Uterus (tissue), 4 donors: ENCODE results near the gene ELOB. TPM values are rescaled to one million over a fixed set of nuclear protein-coding genes. Genes with fewer than 3 reads are reported as not detected.

Experiments
- DNase-seq, 2 donors: peaks; one replicate each; pipeline ENCODE4 v3.0.0-alpha.2; 2019 to 2020
- H3K27ac ChIP-seq, 2 donors: fragments of 200-600 bp; sonication (generic); 1 replicate in 1 of 2; 2 replicates in 1 of 2; pipeline ENCODE4 v1.5.1; 2016 to 2018
- H3K27me3 ChIP-seq, 2 donors: fragments of 200-600 bp; sonication (generic); one replicate each; pipeline ENCODE4 v1.5.1; 2018 to 2019; ENCODE audit warnings: control low read depth in 1 of 2
- H3K36me3 ChIP-seq, 2 donors: fragments of 200-600 bp; sonication (generic); one replicate each; pipeline ENCODE4 v1.5.1; 2019; ENCODE audit warnings: control low read depth in 1 of 2
- H3K4me1 ChIP-seq, 2 donors: fragments of 200-600 bp; sonication (generic); one replicate each; pipeline ENCODE4 v1.5.1; 2018 to 2019; ENCODE audit warnings: control low read depth in 1 of 2
- H3K4me3 ChIP-seq, 2 donors: fragments of 200-600 bp; sonication (generic); 1 replicate in 1 of 2; 2 replicates in 1 of 2; pipeline ENCODE4 v1.5.1; 2018 to 2019; ENCODE audit warnings: mild to moderate bottlenecking in 1 of 2
- H3K9me3 ChIP-seq, 2 donors: fragments of 200-600 bp; sonication (generic); one replicate each; pipeline ENCODE4 v1.5.1; 2019; ENCODE audit warnings: control low read depth in 1 of 2
- CTCF ChIP-seq, 4 experiments: fragments of 200-600 bp in 2 of 4; fragments of 450-650 bp in 2 of 4; sonication (generic) in 2 of 4; IDR thresholded peaks; one replicate each; pipeline ENCODE4 v1.5.1; 2016 to 2019; ENCODE audit warnings: antibody characterized with exemption in 4 of 4, mild to moderate bottlenecking in 2 of 4, moderate library complexity in 1 of 4
- POLR2A ChIP-seq, 2 donors: fragments of 450-650 bp; IDR thresholded peaks; one replicate each; pipeline ENCODE4 v1.6.1; 2016; ENCODE audit warnings: antibody characterized with exemption in 2 of 2, mild to moderate bottlenecking in 1 of 2, moderate library complexity in 1 of 2
- intact Hi-C: fragments of 100-400 bp; cut with DNase I; formaldehyde crosslinking; loops from one replicate; pipeline ENCODE4 v1.15.1; 2023; ENCODE audit warnings: low total_unique reads
- total RNA-seq, 4 donors: library from RNA; depleted of rRNA in 3 of 4; stranded (reverse); fragments of >200 nt in 3 of 4; gene quantifications; one replicate each; pipeline versions ENCODE4 v1.1.0 to v1.2.4, GENCODE V29; 2014 to 2023
- donor health status: DM: yes; HTN: yes; CAD: no.

Gene ELOB
- total RNA-seq: 100 to 1,000 TPM in 3 of 4 donors, 10 to 100 TPM in 1; 88.4 to 524 (median 219) TPM

DNA sequence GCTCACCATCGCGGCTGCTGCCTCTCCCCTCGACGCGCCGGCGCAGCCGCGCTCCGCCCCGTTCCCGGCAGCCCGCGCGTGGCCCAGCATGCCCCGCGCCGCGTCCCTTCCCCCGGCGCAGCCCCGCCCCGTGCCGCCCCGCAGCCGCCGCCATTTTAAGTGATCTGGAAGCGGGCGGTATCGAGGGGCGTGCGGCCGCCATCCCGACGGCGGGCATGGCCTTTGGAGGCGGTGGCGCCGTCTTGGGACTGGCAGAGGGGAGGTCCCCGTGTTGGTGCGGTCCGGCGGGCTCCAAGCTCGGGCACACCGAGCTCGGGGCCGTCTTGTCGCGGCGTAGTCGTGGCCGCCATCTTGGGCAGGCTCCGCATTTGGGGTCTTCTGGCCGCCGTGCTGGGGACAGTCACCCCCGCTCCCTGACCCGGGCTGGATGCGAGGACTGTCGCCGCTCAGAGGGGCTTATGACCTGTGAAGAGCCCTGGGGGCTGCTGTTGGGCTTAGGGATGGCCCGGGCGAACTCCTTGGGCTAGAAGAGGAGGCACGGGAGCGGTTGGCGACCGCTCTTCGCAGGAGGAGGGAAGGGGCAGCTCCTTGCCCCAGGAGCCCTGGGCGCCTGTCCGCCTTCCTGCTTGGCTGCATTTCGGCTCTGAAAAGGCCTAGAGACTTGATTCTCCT is at the start of gene ELOB:
ELOB (minus strand) TSS at position 50 of the 672 bp plus-strand sequence; CDS start at position 9, 41 bp downstream.
- no peaks in the 10 kb centered on the region for H3K9me3 ChIP-seq
- H3K36me3 ChIP-seq: no peaks in the 10 kb centered on the region
- DNase-seq: peak; percentile 80 to 88
- intact Hi-C loops: no loop called here
- H3K27me3 ChIP-seq: no peaks in the 10 kb centered on the region
- TF ChIP-seq CTCF (IDR thresholded peaks at IDR 0.05) (no peak), POLR2A (IDR thresholded peaks at IDR 0.05) (peak; percentile 59 to 90)
- no peaks in the 10 kb centered on the region for H3K4me1 ChIP-seq
- H3K27ac ChIP-seq: peak within 1 kb of the TSS; percentile 100
- H3K4me3 ChIP-seq: peak within 1 kb of the TSS; percentile 99 to 100

DNA sequence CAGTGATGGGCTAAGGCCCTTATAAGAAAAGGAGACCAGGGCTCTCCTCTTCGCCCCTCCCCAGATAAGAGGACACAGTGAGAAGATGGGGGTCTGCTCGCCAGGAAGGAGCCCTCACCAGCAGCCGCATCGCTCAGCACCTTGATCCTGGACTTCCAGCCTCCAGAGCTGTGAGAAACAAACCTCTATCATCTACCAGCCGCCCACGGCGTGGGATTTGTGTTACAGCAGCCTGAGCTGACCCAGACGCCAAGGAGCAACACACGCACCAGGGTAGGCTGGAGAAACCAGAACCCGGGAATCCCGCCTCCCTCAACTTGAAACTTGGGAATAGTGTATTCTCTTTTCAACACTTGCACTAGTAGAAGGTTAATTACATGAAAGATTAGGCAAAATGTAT is 48.8 kb upstream of the ELOB start:
- intact Hi-C loops: no loop called here
- H3K27me3 ChIP-seq: no peaks in the 10 kb centered on the region
- DNase-seq: no peak

DNA sequence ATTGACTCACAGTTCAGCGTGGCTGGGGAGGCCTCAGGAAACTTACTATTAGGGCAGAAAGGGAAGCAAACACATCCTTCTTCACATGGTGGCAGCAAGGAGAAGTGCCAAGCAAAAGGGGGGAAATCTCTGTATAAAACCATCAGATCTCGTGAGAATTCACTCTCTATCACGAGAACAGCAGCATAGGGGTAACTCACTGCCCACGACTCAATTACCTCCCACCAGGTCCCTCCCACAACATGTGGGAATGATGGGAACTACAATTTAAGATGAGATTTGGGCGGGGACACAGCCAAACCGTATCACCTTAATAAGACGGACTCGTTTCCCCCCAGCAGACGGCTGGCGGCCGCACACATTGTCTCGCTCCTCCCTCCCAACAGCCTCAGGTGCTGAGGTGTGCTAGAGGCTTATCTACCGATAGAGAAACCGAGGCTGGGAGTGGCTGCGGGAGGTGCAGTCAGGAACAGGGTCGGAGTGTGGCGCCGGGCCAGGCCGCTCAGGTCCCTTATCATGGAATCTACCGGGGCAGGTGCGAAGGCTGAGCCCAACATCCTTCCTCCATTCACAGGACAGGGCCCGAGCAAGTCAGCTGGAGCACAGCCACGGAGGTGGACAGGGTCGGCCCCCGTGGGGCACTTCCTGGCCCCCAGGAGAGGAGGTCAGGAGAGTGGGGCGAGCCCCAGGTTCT is 48.1 kb upstream of the ELOB start:
- no peak overlapping the region for H3K27ac ChIP-seq
- no peaks in the 10 kb centered on the region for H3K9me3 ChIP-seq
- TF ChIP-seq CTCF (IDR thresholded peaks at IDR 0.05): no peak
- TF ChIP-seq POLR2A (IDR thresholded peaks at IDR 0.05): no peak
- intact Hi-C loops: no loop called here
- H3K27me3 ChIP-seq: no peaks in the 10 kb centered on the region
- no peak for DNase-seq
- no peak overlapping the region for H3K4me3 ChIP-seq
- H3K4me1 ChIP-seq: no peaks in the 10 kb centered on the region
- H3K36me3 ChIP-seq: no peaks in the 10 kb centered on the region

More for the DNA sequence above, 48.8 kb upstream of the ELOB start:
- Histone ChIP-seq H3K4me1 (no peaks in the 10 kb centered on the region), H3K9me3 (no peaks in the 10 kb centered on the region), H3K27ac (no peak overlapping the region), H3K36me3 (no peaks in the 10 kb centered on the region), H3K4me3 (no peak overlapping the region)
- TF ChIP-seq POLR2A (IDR thresholded peaks at IDR 0.05): no peak
- TF ChIP-seq CTCF (IDR thresholded peaks at IDR 0.05): no peak

- H3K4me1 ChIP-seq: no peaks in the 10 kb centered on the region
- TF ChIP-seq POLR2A (IDR thresholded peaks at IDR 0.05) (no peak), CTCF (IDR thresholded peaks at IDR 0.05) (no peak)
- no peaks in the 10 kb centered on the region for H3K9me3 ChIP-seq
- no peaks in the 10 kb centered on the region for H3K36me3 ChIP-seq
- H3K27me3 ChIP-seq: no peaks in the 10 kb centered on the region
- intact Hi-C loops: no loop called here
- H3K27ac ChIP-seq: no peak overlapping the region
- no peak overlapping the region for H3K4me3 ChIP-seq
- peak in 1 of 2 donors; percentile 4 for DNase-seq
These were observed 47.5 kb upstream of the ELOB start for GRCh38 chr16:2824626-2825025.

GRCh38 chr16:2822496-2822895 is 45.4 kb upstream of the ELOB start:
- no peaks in the 10 kb centered on the region for H3K36me3 ChIP-seq
- no peaks in the 10 kb centered on the region for H3K9me3 ChIP-seq
- no peak overlapping the region for H3K4me3 ChIP-seq
- DNase-seq: no peak
- no peaks in the 10 kb centered on the region for H3K4me1 ChIP-seq
- no peak for TF ChIP-seq POLR2A (IDR thresholded peaks at IDR 0.05)
- no peak for TF ChIP-seq CTCF (IDR thresholded peaks at IDR 0.05)
- intact Hi-C loops: no loop called here
- no peak overlapping the region for H3K27ac ChIP-seq
- no peaks in the 10 kb centered on the region for H3K27me3 ChIP-seq
